ENCODE data around the gene IPO13.

The IPO13 gene

GRCh38 chr1:43991476-43992231 lies 44.9 kb downstream of the IPO13 start, which contains the start of gene CCDC24:
Gene CCDC24 (plus strand): TSS chr1:43991599. CDS start chr1:43991879, 280 bp downstream.
- peak; percentile 30 for DNase-seq

GRCh38 chr1:43992232-43992995 lies 45.7 kb downstream of the IPO13 start:
- DNase-seq = no peak

DNA sequence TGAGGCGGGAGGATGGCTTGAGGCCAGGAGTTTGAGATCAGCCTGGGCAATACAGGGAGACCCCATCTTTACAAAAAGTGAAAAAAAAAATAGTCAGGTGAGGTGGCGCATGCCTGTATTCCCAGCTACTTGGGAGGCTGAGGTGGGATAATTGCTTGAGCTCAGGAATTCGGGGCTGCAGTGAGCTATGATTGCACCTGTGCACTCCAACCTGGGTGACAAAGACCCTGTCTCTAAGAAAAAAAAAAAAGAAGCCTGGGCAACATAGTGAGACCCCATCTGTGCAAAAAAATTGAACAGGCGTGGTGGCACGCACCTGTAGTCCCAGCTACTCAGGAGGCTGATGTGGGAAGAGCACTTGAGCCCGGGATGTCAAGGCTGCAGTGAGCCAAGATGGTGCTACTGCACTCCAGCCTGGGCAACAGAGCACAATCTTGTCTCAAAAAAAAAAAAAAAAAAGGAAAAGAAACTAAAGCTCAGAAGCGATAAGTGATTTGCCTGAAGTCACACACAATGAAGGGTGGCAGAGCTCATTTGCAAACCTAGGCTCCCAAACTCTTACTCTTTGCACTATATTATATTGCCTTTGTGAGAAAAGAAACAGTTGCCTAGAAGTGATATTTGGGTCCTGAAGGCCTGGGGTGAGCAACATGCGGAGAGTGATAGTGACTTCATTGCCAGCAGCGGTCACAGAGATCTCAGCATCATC lies 46.6 kb downstream of the IPO13 start:
- no peak for DNase-seq

DNA sequence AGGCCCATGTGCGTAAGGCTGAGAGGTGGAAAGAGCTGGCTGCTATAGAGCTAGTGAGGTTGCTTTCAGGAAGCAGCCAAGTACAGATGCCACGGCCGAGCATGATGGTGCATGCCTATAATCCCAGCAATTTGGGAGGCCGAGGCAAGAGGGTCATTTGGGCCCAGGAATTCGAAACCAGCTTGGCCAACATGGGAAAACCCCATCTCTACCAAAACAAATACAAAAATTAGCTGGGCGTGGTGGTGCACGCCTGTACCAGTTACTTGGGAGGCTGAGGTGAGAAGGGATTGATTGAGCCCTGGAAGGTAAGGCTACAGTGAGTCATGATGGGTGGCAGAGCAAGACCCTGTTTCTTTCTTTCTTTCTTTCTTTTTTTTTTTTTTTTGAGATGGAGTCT lies 47.3 kb downstream of the IPO13 start:
- DNase-seq = no peak

DNA sequence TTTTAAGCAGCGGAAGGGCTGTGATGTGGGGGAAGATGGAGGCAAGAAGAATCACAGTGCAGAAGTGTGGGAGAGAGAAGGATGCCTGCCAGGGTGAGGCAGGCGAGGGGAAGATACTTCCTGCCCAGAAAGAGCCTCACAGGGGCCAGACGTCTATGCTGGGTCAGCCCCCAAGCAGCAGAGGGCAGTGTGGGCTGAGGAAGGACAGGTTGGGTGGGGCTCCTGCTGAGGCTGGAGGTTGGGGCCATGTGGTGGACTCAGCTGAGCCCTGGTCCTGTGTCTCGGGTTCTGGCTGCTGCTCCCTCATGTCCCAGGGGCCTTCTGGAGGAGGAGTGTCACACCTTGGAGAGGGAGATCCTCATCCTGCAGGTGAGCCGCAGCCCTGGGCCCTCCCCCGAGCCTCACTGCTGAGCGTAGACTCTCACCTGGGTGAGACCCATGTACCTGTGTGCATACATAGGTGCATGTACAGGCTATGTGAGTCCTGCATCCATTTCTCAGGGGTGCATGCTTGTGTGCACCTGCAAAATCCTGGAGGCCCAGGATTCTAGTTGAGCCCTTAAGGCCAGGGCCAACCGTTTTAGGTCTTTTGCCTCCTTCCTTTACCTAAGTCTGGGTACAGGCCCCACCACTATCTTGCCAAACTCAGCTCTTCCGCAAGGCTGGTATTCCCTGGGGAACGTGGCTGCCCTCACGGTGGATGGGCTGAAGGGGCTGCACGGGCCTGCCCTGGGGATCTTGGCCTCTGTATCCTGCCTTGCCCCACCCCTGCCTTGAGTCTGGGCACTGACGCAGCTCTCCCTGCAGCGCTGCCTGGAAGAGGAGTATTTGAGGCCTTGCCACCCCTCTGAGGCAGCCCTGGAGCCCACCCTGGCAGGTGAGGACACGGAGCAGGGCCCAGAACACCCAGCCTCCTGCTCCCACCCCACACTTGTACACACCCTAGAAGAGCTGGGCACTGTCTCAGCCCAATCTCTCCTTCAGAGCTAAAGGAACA lies 48.3 kb downstream of the IPO13 start:
- no peak for DNase-seq

DNA sequence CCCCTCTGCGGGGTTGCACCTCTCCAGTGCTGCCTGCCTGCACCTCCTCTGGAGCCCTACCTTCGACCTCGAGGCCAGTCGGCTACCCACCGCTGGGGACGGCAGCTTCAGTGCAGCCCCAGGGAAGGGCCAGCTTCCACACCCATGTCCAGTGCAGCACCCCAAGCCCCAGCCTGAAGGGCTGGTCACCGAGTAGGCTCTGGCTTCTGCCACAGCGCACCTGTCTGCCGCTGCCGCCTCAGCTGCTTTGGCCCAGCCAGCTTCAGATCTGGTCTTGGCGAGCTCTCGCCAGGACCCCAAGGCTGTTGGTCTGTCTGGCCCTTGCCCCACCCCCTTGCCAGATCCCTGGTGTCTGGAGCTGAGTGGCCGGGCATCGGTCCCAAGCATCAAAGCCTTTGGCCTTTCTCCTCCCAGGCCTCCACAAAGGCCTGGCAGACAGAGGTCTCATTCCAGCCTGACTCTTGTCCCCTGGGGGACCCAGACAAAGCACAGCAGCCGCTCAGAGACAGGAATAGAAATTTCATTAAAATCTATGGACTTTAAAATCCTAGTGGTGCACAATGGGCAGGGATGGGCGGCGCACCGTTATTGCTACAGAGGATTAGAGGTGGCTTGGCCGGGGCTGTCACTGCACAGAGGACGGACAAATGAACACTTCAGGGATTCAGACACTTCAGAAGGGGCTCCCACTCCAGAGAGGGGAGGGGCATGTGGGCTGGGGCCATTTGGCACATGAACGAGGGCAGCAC lies 49.4 kb downstream of the IPO13 start:
- no peak for DNase-seq

GRCh38 chr1:43996733-43997115 lies 50.0 kb downstream of the IPO13 start:
- no peak for DNase-seq

DNA sequence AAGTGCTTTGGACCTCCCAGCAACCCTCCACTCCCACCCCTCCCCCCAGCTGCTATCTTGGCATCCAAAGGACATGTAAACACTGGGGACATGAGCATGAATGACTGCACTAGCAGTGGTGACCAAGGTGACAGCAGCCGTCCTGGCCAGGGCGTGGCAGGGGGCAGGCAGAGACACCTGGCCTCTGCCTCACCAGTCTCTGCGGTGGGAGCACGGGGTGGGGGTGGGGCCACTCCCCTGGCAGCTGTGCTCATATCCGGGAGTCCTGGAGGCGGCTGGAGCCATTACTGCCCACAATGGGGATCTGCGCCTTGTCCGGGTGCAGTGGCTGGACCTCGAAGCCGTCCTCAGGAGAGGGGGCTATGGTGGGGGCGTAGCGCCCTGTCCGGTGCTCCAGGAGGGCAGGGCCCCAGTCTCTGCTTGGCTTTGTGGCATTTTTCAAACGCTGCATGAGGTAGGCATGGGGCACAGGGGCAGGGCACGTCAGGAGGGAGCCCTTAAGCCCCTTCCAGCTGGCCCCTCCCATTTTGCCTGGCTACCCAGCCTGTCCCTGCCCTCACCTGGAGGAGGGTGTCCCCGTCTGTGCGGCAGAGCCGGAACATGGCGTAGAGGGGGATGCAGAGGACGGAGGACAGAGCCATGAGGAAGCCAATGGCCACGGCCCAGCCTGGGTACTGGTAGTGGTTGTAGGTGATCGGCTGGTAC lies 50.7 kb downstream of the IPO13 start:
- no peak for DNase-seq

DNA sequence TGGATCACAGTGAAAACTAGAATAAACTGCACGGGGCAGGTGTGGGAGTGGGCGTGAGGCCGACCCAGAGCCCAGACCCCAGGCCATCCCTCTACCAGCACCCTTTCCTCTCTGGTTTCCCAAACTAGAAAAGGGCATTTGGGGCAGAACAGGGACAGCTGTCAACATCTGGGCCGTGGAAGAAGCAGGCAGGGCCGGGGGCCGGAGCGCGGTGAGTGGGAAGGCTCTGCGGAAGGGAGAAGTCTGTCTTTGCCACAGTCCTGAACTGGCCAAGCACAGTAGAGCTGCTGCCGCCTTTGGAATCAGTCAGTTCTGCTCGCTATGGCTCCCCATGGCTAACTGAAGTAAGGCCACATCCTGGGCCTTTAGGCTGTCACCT lies 51.2 kb downstream of the IPO13 start:
- DNase-seq = no peak

DNA sequence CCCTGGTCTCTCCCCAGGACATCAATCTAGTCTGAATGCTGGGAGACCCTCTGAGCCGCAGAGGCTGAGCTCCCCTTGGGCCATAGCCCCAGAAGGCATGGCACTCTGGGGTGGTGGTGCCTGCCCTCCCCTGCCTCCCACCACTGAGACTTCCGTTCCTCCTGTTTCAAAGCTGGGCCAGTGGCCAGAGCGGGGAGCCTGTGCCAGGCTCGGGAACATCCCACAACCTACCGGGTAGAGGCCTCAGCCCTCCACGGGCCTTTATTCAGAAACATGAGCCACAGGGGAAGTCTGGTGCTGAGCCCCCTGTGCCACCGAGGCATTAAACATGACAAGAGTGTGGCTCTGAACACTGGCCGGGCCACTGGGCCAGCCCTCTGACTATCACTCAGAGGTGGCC lies 52.7 kb downstream of the IPO13 start:
- no peak for DNase-seq

GRCh38 chr1:44000122-44000665 lies 53.4 kb downstream of the IPO13 start:
- DNase-seq = no peak

DNA sequence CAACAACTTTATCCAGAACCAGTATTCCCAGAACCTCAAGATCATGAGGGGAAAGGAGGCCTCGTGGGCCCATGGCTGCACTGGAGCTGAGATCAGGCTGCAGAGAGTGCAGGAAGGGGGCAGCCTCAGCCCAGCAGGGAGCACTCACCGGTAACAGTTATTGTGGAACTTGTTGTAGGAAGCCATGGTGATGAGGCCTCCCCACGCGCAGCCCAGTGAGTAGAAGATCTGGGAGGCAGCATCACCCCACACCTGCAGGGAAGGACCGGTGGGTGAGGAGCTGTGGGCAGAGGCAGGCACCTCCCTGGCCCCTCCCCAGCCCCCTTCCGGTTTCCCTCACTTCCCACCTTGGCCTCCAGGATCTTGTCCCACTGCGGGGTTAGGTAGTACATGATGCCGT lies 55.4 kb downstream of the IPO13 start:
- DNase-seq = no peak

GRCh38 chr1:44002606-44003157 lies 55.9 kb downstream of the IPO13 start:
- DNase-seq = no peak

- DNase-seq = no peak
These were observed 61.5 kb downstream of the IPO13 start for GRCh38 chr1:44008259-44008658.

- no peak for DNase-seq
These were observed 64.3 kb downstream of the IPO13 start for GRCh38 chr1:44010935-44011471.

DNA sequence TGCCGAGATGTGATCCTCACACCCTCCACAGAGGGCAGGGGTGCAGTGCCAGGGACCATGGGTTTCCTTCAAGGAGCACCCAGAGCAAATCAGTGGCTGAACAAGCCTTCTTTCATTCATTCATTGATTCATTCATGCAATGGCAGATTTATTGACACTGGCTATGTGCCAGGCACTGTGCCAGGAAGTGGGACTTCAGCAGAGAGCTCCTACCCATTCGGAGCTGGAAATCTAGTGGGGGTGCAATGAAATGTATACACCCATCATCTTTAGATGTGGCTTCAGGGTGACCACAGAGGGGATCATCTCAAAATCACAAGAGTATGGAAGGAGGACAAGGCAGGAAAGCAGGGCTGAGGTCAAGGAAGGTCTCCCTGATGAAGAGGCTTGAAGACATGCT lies 65.7 kb downstream of the IPO13 start:
- DNase-seq = no peak

DNA sequence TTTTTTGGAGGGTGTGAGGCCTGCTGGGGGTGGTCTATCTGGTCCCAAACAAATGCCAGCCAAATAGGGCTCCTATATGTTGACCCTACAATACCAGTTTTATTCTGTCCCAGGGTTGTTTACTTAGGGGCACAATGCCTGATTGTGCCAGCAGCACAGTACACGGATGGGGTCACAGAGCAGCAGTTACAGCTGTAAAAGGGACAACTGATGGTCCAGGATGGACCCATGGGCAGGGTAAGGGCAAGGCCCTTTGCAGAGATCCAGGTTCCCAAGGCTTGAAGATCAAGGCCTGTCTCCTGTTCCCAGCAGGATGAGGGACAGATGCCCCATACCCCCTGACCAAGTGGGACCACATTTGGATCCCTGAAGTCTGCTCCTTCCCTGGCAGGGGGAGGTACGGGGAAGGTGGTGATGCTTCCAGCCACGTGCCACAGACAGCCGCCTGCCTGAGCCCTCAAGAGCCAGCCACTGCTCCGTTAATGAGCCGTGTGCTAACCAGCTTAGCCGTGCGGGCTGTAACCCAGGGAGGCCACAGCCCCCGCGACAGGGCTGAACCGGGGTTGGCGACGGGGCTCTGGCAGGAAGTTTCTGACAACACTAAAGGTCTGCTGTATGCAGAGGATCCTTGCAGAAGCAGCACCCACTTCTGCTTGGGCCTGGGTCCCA lies 66.3 kb downstream of the IPO13 start:
- no peak for DNase-seq

GRCh38 chr1:44013949-44014348 lies 67.2 kb downstream of the IPO13 start:
- DNase-seq = no peak

DNA sequence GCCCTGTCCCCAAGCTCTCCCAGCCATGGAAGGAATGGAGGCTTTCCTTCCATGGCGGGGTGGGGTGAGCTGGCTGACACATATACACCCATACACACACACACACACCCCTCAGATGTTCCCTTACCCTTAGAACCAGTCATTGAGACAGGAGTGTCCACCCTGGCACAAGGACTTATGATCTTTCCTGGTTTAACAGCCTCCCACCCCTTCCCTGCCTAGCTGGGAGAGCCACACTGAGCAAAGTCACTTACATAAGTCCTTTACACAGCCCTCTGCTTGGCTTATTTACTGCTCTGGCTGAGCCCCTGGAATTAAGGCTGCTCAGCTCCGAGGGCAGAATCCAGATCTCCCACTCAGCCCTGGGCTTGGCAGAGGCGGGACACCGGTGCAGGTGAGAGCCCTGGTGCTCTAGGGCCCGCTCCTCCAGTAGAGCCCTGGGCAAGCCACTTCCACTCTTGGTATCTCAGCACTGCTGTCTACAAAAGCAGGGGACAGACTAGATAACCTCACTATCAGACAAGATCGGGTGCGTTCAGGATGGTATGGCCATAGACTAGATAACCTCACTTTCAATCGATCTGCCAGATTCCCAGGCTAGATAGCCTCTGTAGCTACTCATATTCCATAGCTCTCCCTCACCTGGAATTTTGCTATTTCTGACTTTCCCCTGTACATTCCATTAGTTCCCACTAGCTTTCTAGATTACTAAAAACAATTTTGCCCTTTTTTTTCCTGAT lies 67.8 kb downstream of the IPO13 start:
- DNase-seq = no peak

All from NCI-H1694 (cell line).